HG02852 (cell line): Measurements from ENCODE around the gene LRCH1.
"Not testable (repeated sequence)": the region's sequence is repeated elsewhere in the genome, so short reads cannot be mapped to it uniquely, and the experiment has no call there.

Experiments
- ATAC-seq: cut with Tn5 transposase; IDR thresholded peaks from one replicate; pipeline ENCODE4 v1.9.1; 2021; ENCODE audit warnings: mild to moderate bottlenecking, moderate library complexity; ENCODE audit not compliant: unreplicated experiment

The LRCH1 gene

GRCh38 chr13:46552889-46553520 lies at the start of gene LRCH1:
LRCH1 (plus strand) TSS chr13:46553170; CDS start chr13:46553397, 227 bp downstream.
- peak; percentile 72 for ATAC-seq

GRCh38 chr13:46504036-46504435 lies 48.9 kb upstream of the LRCH1 start:
- no peak for ATAC-seq

- ATAC-seq, result no peak
Measured at GRCh38 chr13:46507981-46508380, 45.0 kb upstream of the LRCH1 start.

GRCh38 chr13:46509981-46510380 lies 43.0 kb upstream of the LRCH1 start:
- no peak for ATAC-seq

GRCh38 chr13:46515803-46516202 lies 37.2 kb upstream of the LRCH1 start:
- no peak for ATAC-seq

- ATAC-seq, result no peak
Measured at GRCh38 chr13:46516599-46517338, 36.2 kb upstream of the LRCH1 start.

GRCh38 chr13:46517748-46518147 lies 35.2 kb upstream of the LRCH1 start:
- not testable (repeated sequence) for ATAC-seq

- ATAC-seq, result no peak
Measured at GRCh38 chr13:46519182-46519581, 33.8 kb upstream of the LRCH1 start.

GRCh38 chr13:46520166-46520565 lies 32.8 kb upstream of the LRCH1 start:
- no peak for ATAC-seq

- no peak for ATAC-seq
Measured at GRCh38 chr13:46521486-46521885, 31.5 kb upstream of the LRCH1 start.

- ATAC-seq, result no peak
Measured at GRCh38 chr13:46521921-46522747, 30.8 kb upstream of the LRCH1 start.

- no peak for ATAC-seq
Measured at GRCh38 chr13:46522748-46523030, 30.3 kb upstream of the LRCH1 start.

- no peak for ATAC-seq
Measured at GRCh38 chr13:46523972-46524752, 28.8 kb upstream of the LRCH1 start.

GRCh38 chr13:46526100-46526735 lies 26.8 kb upstream of the LRCH1 start:
- ATAC-seq, result no peak

GRCh38 chr13:46526740-46527139 lies 26.2 kb upstream of the LRCH1 start:
- ATAC-seq, result peak; percentile 49

- ATAC-seq, result no peak
Measured at GRCh38 chr13:46527237-46527636, 25.7 kb upstream of the LRCH1 start.

GRCh38 chr13:46529216-46529919 lies 23.6 kb upstream of the LRCH1 start:
- no peak for ATAC-seq

GRCh38 chr13:46530084-46530935 lies 22.7 kb upstream of the LRCH1 start:
- ATAC-seq, result no peak

- ATAC-seq, result no peak
Measured at GRCh38 chr13:46531953-46532352, 21.0 kb upstream of the LRCH1 start.
